Body of pancreas (tissue), 4 donors: Measurements from ENCODE around the gene SEC24B.

Source experiments
- POLR2A ChIP-seq, 3 donors: fragments of 450-650 bp; IDR thresholded peaks; one replicate each; pipeline ENCODE4 v1.6.1; 2016; ENCODE audit warnings: antibody characterized with exemption in 3 of 3, mild to moderate bottlenecking in 2 of 3
- TF ChIP-seq, protein P1 (sequence below), 7 experiments: fragments of 450-650 bp in 4 of 7; fragments of 200-600 bp in 3 of 7; sonication (generic) in 3 of 7; IDR thresholded peaks; one replicate each; pipeline ENCODE4 v1.5.1; 2016 to 2019; ENCODE audit warnings: antibody characterized with exemption in 7 of 7

DNA sequence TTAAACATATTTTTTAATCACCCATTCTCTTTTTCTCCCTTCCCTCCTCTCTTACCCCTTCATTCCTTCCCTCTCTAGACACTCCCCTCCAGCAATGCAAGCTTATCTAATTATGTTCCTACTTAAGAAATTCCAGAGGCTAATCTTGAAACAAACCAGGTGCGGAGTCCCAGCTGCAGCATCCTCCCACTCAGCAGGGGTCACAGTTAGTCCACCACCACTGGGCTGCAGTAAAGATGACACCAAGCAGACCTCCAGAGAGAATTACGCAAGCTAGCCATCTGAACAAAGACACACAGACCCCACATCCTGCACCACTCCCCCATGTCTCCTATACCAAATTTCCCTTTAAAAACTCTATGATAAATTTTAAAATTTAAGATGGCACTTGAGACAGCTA, 13.9 kb upstream of the SEC24B start:
- TF ChIP-seq, protein P1, sequence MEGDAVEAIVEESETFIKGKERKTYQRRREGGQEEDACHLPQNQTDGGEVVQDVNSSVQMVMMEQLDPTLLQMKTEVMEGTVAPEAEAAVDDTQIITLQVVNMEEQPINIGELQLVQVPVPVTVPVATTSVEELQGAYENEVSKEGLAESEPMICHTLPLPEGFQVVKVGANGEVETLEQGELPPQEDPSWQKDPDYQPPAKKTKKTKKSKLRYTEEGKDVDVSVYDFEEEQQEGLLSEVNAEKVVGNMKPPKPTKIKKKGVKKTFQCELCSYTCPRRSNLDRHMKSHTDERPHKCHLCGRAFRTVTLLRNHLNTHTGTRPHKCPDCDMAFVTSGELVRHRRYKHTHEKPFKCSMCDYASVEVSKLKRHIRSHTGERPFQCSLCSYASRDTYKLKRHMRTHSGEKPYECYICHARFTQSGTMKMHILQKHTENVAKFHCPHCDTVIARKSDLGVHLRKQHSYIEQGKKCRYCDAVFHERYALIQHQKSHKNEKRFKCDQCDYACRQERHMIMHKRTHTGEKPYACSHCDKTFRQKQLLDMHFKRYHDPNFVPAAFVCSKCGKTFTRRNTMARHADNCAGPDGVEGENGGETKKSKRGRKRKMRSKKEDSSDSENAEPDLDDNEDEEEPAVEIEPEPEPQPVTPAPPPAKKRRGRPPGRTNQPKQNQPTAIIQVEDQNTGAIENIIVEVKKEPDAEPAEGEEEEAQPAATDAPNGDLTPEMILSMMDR (IDR thresholded peaks at IDR 0.05), result no peak
- no peak for TF ChIP-seq POLR2A (IDR thresholded peaks at IDR 0.05)
